ENCODE results near the gene COL18A1.

GRCh38 chr21:45528028-45528705 is 123.2 kb downstream of the COL18A1 start:
- no peak for TF ChIP-seq EZH2 (IDR thresholded peaks at IDR 0.05; ENCODE audit: borderline replicate concordance, low read depth, low read length, severe bottlenecking)
- TF ChIP-seq CTCF (IDR thresholded peaks at IDR 0.05; ENCODE audit: borderline replicate concordance, extremely low read depth, low read length, poor library complexity, severe bottlenecking), result no peak
